Measurements from ENCODE around the gene IFNAR2. TPM values are rescaled to one million over a fixed set of nuclear protein-coding genes. Genes with fewer than 3 reads are reported as not detected.

IFNAR2 gene
- total RNA-seq, 1 donor from 2014 or later: 17.0 TPM

- no peak for DNase-seq (ENCODE audit: extremely low spot score, unreplicated experiment)
- no peaks in the 10 kb centered on the region for H3K9me3 Mint-ChIP-seq
- peak overlapping the region; percentile 74 for H3K4me3 Mint-ChIP-seq
- peaks cover 23% of the 10 kb centered on the region for H3K4me1 Mint-ChIP-seq (ENCODE audit: unreplicated experiment)
- H3K27ac Mint-ChIP-seq: peak overlapping the region; percentile 79
- no peaks in the 10 kb centered on the region for H3K27me3 Mint-ChIP-seq
- no peak for TF ChIP-seq CTCF (conservative IDR thresholded peaks at IDR 0.05)
- peaks cover 24% of the 10 kb centered on the region for H3K36me3 Mint-ChIP-seq
These were observed 39.2 kb downstream of the IFNAR2 start for GRCh38 chr21:33268737-33269441.

GRCh38 chr21:33270986-33271385 is 41.2 kb downstream of the IFNAR2 start:
- Mint-ChIP-seq H3K36me3 (peaks cover 25% of the 10 kb centered on the region), H3K27ac (no peak overlapping the region), H3K4me1 (ENCODE audit: unreplicated experiment) (peaks cover 12% of the 10 kb centered on the region), H3K4me3 (no peak overlapping the region), H3K27me3 (no peaks in the 10 kb centered on the region), H3K9me3 (no peaks in the 10 kb centered on the region)
- no peak for DNase-seq (ENCODE audit: extremely low spot score, unreplicated experiment)
- TF ChIP-seq CTCF (conservative IDR thresholded peaks at IDR 0.05): no peak

GRCh38 chr21:33273044-33273443 is 43.3 kb downstream of the IFNAR2 start:
- DNase-seq (ENCODE audit: extremely low spot score, unreplicated experiment): no peak
- no peaks in the 10 kb centered on the region for H3K27me3 Mint-ChIP-seq
- no peak overlapping the region for H3K27ac Mint-ChIP-seq
- H3K9me3 Mint-ChIP-seq: no peaks in the 10 kb centered on the region
- peaks cover 5% of the 10 kb centered on the region for H3K4me1 Mint-ChIP-seq (ENCODE audit: unreplicated experiment)
- H3K4me3 Mint-ChIP-seq: no peak overlapping the region
- H3K36me3 Mint-ChIP-seq: peaks cover 30% of the 10 kb centered on the region
- no peak for TF ChIP-seq CTCF (conservative IDR thresholded peaks at IDR 0.05)

GRCh38 chr21:33278721-33279120 is 49.0 kb downstream of the IFNAR2 start:
- Mint-ChIP-seq H3K9me3 (no peaks in the 10 kb centered on the region), H3K27ac (no peak overlapping the region), H3K4me1 (ENCODE audit: unreplicated experiment) (peaks cover 3% of the 10 kb centered on the region), H3K4me3 (no peak overlapping the region), H3K27me3 (no peaks in the 10 kb centered on the region), H3K36me3 (peaks cover 33% of the 10 kb centered on the region)
- no peak for DNase-seq (ENCODE audit: extremely low spot score, unreplicated experiment)
- no peak for TF ChIP-seq CTCF (conservative IDR thresholded peaks at IDR 0.05)

- peaks cover 34% of the 10 kb centered on the region for H3K36me3 Mint-ChIP-seq
- no peak overlapping the region for H3K27ac Mint-ChIP-seq
- DNase-seq (ENCODE audit: extremely low spot score, unreplicated experiment): no peak
- no peak for TF ChIP-seq CTCF (conservative IDR thresholded peaks at IDR 0.05)
- H3K4me1 Mint-ChIP-seq (ENCODE audit: unreplicated experiment): peaks cover 3% of the 10 kb centered on the region
- H3K27me3 Mint-ChIP-seq: no peaks in the 10 kb centered on the region
- no peaks in the 10 kb centered on the region for H3K9me3 Mint-ChIP-seq
- no peak overlapping the region for H3K4me3 Mint-ChIP-seq
These were observed 49.6 kb downstream of the IFNAR2 start for GRCh38 chr21:33279330-33279820.

Other genes starting within 250 kb of the IFNAR2 start
- 1.4 TPM in 1 of 2 replicates, not detected in the other for gene OLIG2, start 204.0 kb upstream of the IFNAR2 start, total RNA-seq (ENCODE audit: low replicate concordance)
- gene OLIG1, start 159.8 kb upstream of the IFNAR2 start, total RNA-seq (ENCODE audit: low replicate concordance): 2.0 and 2.8 TPM in 2 replicates
- 13.8 and 19.1 TPM in 2 replicates for gene IL10RB, start 36.4 kb downstream of the IFNAR2 start, total RNA-seq (ENCODE audit: low replicate concordance)
- gene IFNAR1, start 95.0 kb downstream of the IFNAR2 start, total RNA-seq (ENCODE audit: low replicate concordance): 26.4 and 28.6 TPM in 2 replicates
- 39.0 and 40.4 TPM in 2 replicates for gene IFNGR2, start 173.5 kb downstream of the IFNAR2 start, total RNA-seq (ENCODE audit: low replicate concordance)

All from type B pancreatic cell (in vitro differentiated cells).